Gastrocnemius medialis (tissue), 4 donors: ENCODE results near the gene CHAMP1.

ENCODE experiments used
- POLR2A ChIP-seq, 2 donors: fragments of 450-650 bp; IDR thresholded peaks; one replicate each; pipeline ENCODE4 v1.6.1; 2017; ENCODE audit warnings: antibody characterized with exemption in 2 of 2, mild to moderate bottlenecking in 2 of 2, moderate library complexity in 2 of 2
- TF ChIP-seq, protein P1 (sequence below), 5 experiments: fragments of 450-650 bp in 3 of 5; fragments of 200-600 bp in 2 of 5; sonication (generic) in 2 of 5; IDR thresholded peaks in 4 of 5; conservative IDR thresholded peaks in 1 of 5; 1 replicate in 4 of 5; 2 replicates in 1 of 5; pipeline ENCODE4 v1.5.1; 2016 to 2019; ENCODE audit warnings: antibody characterized with exemption in 5 of 5, mild to moderate bottlenecking in 3 of 5, moderate library complexity in 3 of 5

DNA sequence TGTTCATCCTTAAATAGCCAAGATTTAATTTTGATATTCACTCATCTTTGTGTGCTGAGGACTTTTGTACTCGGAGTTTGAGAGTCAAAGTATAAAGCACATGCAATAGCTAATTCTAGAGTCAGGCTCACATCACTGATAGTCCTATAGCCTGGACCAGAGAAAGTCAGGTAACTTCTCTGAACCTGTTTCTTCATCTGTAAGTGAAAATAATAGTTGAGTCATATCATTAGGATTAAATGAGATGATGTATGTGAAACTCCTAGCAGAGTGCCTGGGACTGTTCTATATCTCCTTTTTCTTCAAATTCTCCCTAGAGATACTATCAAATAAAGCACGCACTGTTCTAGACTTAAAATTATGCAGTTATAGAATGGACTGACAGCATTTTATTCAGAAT is 9.0 kb downstream of the CHAMP1 start:
- no peak for TF ChIP-seq POLR2A (IDR thresholded peaks at IDR 0.05)
- TF ChIP-seq, protein P1, sequence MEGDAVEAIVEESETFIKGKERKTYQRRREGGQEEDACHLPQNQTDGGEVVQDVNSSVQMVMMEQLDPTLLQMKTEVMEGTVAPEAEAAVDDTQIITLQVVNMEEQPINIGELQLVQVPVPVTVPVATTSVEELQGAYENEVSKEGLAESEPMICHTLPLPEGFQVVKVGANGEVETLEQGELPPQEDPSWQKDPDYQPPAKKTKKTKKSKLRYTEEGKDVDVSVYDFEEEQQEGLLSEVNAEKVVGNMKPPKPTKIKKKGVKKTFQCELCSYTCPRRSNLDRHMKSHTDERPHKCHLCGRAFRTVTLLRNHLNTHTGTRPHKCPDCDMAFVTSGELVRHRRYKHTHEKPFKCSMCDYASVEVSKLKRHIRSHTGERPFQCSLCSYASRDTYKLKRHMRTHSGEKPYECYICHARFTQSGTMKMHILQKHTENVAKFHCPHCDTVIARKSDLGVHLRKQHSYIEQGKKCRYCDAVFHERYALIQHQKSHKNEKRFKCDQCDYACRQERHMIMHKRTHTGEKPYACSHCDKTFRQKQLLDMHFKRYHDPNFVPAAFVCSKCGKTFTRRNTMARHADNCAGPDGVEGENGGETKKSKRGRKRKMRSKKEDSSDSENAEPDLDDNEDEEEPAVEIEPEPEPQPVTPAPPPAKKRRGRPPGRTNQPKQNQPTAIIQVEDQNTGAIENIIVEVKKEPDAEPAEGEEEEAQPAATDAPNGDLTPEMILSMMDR (IDR thresholded peaks at IDR 0.05 in 4 of 5, conservative IDR thresholded peaks at IDR 0.05 in 1 of 5), result no peak
